Esophagus squamous epithelium (tissue), 4 donors: Measurements from ENCODE around the gene SUPT7L.

Experiments
- CTCF ChIP-seq, 6 experiments: fragments of 450-650 bp in 4 of 6; fragments of 200-600 bp in 2 of 6; sonication (generic) in 2 of 6; IDR thresholded peaks; one replicate each; pipeline ENCODE4 v1.5.1; 2016 to 2019; ENCODE audit warnings: antibody characterized with exemption in 6 of 6, mild to moderate bottlenecking in 4 of 6, moderate library complexity in 4 of 6
- POLR2A ChIP-seq, 4 donors: fragments of 450-650 bp; IDR thresholded peaks; one replicate each; pipeline ENCODE4 v1.6.1; 2017; ENCODE audit warnings: antibody characterized with exemption in 4 of 4, mild to moderate bottlenecking in 4 of 4, moderate library complexity in 3 of 4

GRCh38 chr2:27645197-27645596 lies 18.2 kb downstream of the SUPT7L start:
- TF ChIP-seq CTCF (IDR thresholded peaks at IDR 0.05) (no peak), POLR2A (IDR thresholded peaks at IDR 0.05) (no peak)
